Natural killer cell (primary cell): ENCODE results near the gene ZFAND3. TPM values are rescaled to one million over a fixed set of nuclear protein-coding genes. Genes with fewer than 3 reads are reported as not detected.
A peak's percentile ranks its signal among the peaks of the same experiment; 100 is the strongest.

Source experiments
- ATAC-seq, 3 donors: fragments of 150-1000 bp in 2 of 3; fragments of 200-7000 bp in 1 of 3; cut with Tn5 transposase; 1 replicate in 1 of 3; 2 replicates in 2 of 3; pipeline ENCODE4 v1.10.0; 2021; ENCODE audit warnings: mild to moderate bottlenecking in 2 of 3, moderate library complexity in 2 of 3
- DNase-seq, 2 donors: peaks; one replicate each; pipeline versions ENCODE4 v3.0.0 to v3.0.0-alpha.2; 2013 to 2021; ENCODE audit warnings: mixed read lengths in 1 of 2
- H3K27ac ChIP-seq: one replicate; pipeline ENCODE4 v1.5.1; 2013; ENCODE audit warnings: mild to moderate bottlenecking, low read length
- H3K27me3 ChIP-seq: one replicate; pipeline ENCODE4 v1.6.1; 2013; ENCODE audit warnings: low read length; ENCODE audit not compliant: control insufficient read depth, insufficient read depth
- H3K36me3 ChIP-seq: one replicate; pipeline ENCODE4 v1.6.1; 2013; ENCODE audit warnings: low read length; ENCODE audit not compliant: control insufficient read depth, insufficient read depth
- H3K4me1 ChIP-seq: one replicate; pipeline ENCODE4 v1.6.1; 2013; ENCODE audit warnings: low read length; ENCODE audit not compliant: control insufficient read depth, insufficient read depth
- H3K4me3 ChIP-seq: one replicate; pipeline ENCODE4 v1.5.1; 2013; ENCODE audit warnings: low read length
- H3K9me3 ChIP-seq: one replicate; pipeline ENCODE4 v1.6.1; 2013; ENCODE audit warnings: low read length; ENCODE audit not compliant: control insufficient read depth, insufficient read depth
- H3K27ac Mint-ChIP-seq, 2 donors: one replicate each; pipeline ENCODE4 v1.8.0; 2022; ENCODE audit warnings: mild to moderate bottlenecking in 2 of 2, mixed read lengths in 2 of 2, moderate library complexity in 1 of 2
- H3K27me3 Mint-ChIP-seq, 2 donors: one replicate each; pipeline ENCODE4 v1.8.0; 2022; ENCODE audit warnings: low read depth in 2 of 2, mixed read lengths in 2 of 2
- H3K36me3 Mint-ChIP-seq: one replicate; pipeline ENCODE4 v1.8.0; 2022; ENCODE audit warnings: mixed read lengths
- H3K4me1 Mint-ChIP-seq, 2 donors: one replicate each; pipeline ENCODE4 v1.8.0; 2022; ENCODE audit warnings: mixed read lengths in 2 of 2
- H3K4me3 Mint-ChIP-seq: one replicate; pipeline ENCODE4 v1.8.0; 2022; ENCODE audit warnings: mild to moderate bottlenecking, moderate library complexity, mixed read lengths
- H3K9me3 Mint-ChIP-seq, 2 donors: one replicate each; pipeline ENCODE4 v1.8.0; 2022; ENCODE audit warnings: mixed read lengths in 2 of 2
- whole genome bisulfite sequencing: methylation state at CpG from one replicate; pipeline ENCODE4 v1.1.7; 2013; ENCODE audit warnings: missing lambda C conversion rate; ENCODE audit not compliant: insufficient coverage; 5-methylcytosine and 5-hydroxymethylcytosine counted together
- intact Hi-C: fragments of 100-400 bp; cut with micrococcal nuclease; formaldehyde crosslinking; loops from one replicate; pipeline ENCODE4 v1.14.2; 2022
- total RNA-seq, 4 donors: library from RNA; stranded (reverse); fragments of 120-200 nt in 1 of 4; gene quantifications; one replicate each; pipeline versions ENCODE4 v1.2.3 to v1.2.4, GENCODE V29; 2013 to 2022
- TF ChIP-seq, protein P1 (sequence below): fragments of 200-600 bp; IDR thresholded peaks from one replicate; pipeline ENCODE4 v1.8.0; 2022; ENCODE audit warnings: antibody characterized with exemption

The ZFAND3 gene
- total RNA-seq, 3 donors from 2014 or later (not counting 1 experiment from before 2014, with no cell fraction given) = 87.7 to 97.4 (median 90.1) TPM

DNA sequence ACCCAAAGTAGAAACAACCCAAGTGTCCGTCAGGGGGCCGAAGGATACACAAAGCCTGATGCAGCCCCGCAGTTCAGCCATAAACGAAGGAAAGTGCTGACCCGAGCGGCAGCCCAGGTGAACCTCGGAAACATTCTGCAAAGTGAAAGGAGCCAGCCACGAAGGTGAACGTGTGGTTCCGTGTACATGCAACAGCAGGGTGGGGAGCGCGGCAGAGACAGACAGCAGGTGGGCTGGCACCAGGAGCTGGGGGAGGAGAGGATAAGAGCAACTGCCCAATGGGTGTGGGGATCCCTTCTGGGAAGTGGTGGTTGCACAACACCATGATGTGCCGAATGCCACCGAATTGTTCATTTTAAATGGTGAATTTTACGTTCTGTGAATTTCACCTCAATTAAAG, 341.8 kb downstream of the ZFAND3 start:
- H3K27me3 Mint-ChIP-seq = no peaks in the 10 kb centered on the region
- Histone ChIP-seq H3K27me3 (no peaks in the 10 kb centered on the region), H3K4me1 (no peaks in the 10 kb centered on the region), H3K36me3 (no peaks in the 10 kb centered on the region), H3K9me3 (no peaks in the 10 kb centered on the region), H3K27ac (no peak overlapping the region), H3K4me3 (no peak overlapping the region)
- TF ChIP-seq, protein P1, sequence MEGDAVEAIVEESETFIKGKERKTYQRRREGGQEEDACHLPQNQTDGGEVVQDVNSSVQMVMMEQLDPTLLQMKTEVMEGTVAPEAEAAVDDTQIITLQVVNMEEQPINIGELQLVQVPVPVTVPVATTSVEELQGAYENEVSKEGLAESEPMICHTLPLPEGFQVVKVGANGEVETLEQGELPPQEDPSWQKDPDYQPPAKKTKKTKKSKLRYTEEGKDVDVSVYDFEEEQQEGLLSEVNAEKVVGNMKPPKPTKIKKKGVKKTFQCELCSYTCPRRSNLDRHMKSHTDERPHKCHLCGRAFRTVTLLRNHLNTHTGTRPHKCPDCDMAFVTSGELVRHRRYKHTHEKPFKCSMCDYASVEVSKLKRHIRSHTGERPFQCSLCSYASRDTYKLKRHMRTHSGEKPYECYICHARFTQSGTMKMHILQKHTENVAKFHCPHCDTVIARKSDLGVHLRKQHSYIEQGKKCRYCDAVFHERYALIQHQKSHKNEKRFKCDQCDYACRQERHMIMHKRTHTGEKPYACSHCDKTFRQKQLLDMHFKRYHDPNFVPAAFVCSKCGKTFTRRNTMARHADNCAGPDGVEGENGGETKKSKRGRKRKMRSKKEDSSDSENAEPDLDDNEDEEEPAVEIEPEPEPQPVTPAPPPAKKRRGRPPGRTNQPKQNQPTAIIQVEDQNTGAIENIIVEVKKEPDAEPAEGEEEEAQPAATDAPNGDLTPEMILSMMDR = no peak
- H3K4me1 Mint-ChIP-seq = peaks cover 15 to 37% of the 10 kb centered on the region in 2 donors
- WGBS = 97% methylated on average over 15 of the region's 15 CpGs
- no peak overlapping the region for H3K4me3 Mint-ChIP-seq
- no peaks in the 10 kb centered on the region for H3K9me3 Mint-ChIP-seq
- DNase-seq = no peak
- intact Hi-C loops = no loop called here
- H3K27ac Mint-ChIP-seq = peak overlapping the region; percentile 29 to 60
- H3K36me3 Mint-ChIP-seq = no peaks in the 10 kb centered on the region
- ATAC-seq = no peak

DNA sequence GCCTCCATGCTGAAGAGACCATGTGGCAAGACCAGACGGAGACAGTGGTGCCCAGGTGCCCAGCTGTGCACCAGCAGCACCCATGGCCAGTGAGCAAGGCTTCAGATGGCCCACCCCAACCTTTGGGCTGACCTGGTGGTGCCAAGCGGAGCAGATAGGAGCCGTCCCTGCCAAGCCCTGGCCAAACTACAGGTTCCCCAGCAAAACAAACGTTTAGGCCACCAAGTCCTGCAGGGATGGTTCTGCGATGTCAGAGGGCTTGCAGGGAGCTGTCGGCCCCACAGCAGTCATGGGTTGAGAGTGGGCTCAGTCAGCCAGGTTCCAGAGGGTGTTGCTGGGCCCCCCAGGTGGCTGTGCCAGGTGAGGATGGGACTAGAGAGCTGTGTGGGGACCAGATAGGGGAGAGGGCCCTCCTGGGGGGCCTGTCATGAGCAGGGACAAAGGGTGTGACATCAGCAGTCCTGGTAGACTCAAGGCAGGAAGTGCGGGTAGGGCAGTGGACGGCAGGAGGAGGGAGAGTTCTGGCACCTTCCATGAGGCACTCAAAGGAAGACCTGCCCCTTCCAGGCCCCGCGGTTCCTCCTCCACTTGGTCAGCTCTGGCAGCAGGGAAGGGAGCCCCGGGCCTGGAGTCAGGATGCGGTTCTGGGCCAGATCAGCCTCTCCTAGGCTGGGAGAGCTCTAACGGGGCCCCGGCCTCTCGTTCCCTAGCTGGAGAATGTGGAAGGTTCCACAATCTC, 342.4 kb downstream of the ZFAND3 start:
- Histone ChIP-seq H3K27me3 (no peaks in the 10 kb centered on the region), H3K36me3 (no peaks in the 10 kb centered on the region), H3K4me3 (no peak overlapping the region), H3K4me1 (no peaks in the 10 kb centered on the region), H3K9me3 (no peaks in the 10 kb centered on the region), H3K27ac (no peak overlapping the region)
- H3K4me3 Mint-ChIP-seq = no peak overlapping the region
- TF ChIP-seq, protein P1 = no peak
- H3K27ac Mint-ChIP-seq = peak overlapping the region; percentile 29 to 60
- intact Hi-C loops = no loop called here
- H3K36me3 Mint-ChIP-seq = no peaks in the 10 kb centered on the region
- peaks cover 15 to 36% of the 10 kb centered on the region in 2 donors for H3K4me1 Mint-ChIP-seq
- ATAC-seq (no peak), DNase-seq (no peak)
- H3K9me3 Mint-ChIP-seq = no peaks in the 10 kb centered on the region
- H3K27me3 Mint-ChIP-seq = no peaks in the 10 kb centered on the region
- WGBS = 93% methylated on average over 15 of the region's 15 CpGs

DNA sequence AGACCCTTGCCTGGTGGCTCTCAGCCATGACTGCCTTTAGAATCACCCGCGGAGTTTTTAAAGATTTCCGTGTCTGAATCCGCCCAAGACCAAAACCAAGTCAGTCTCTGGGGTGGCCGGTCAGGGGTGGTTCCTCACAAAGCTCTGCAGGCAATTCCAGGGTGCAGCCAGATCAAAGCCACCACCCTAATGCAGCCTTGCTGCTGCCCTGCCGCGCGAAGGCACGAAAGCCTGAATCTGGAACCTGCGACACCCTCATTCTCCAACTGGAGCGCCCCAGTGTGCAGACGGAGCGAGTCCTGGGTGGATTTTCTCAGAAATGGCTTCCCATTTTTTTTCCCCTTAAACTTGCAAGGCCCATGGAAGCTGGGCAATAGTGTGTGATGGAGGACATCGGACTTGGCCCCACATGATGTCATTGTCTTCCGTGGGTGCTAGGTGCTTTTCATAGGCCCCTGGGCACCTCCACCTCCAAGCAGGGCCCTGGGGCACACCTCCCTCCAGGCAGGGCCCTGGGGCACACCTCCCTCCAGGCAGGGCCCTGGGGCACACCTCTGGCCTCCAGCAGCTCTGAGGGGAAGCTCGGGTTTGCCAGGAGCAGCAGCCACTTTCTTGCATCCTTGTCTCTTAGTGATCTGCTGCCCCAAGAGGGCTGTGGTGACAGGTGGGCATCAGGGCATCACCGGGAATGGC, 343.1 kb downstream of the ZFAND3 start:
- WGBS = 96% methylated on average over 17 of the region's 17 CpGs
- H3K27ac Mint-ChIP-seq = no peak overlapping the region
- no peaks in the 10 kb centered on the region for H3K36me3 Mint-ChIP-seq

More for the DNA sequence above, 343.1 kb downstream of the ZFAND3 start:
- Histone ChIP-seq H3K36me3 (no peaks in the 10 kb centered on the region), H3K27ac (no peak overlapping the region), H3K9me3 (no peaks in the 10 kb centered on the region), H3K4me1 (no peaks in the 10 kb centered on the region), H3K27me3 (no peaks in the 10 kb centered on the region), H3K4me3 (no peak overlapping the region)
- Mint-ChIP-seq H3K27me3 (no peaks in the 10 kb centered on the region), H3K4me1 (peaks cover 15 to 31% of the 10 kb centered on the region in 2 donors), H3K9me3 (no peaks in the 10 kb centered on the region), H3K4me3 (no peak overlapping the region)
- DNase-seq = no peak
- ATAC-seq = no peak
- TF ChIP-seq, protein P1 = no peak
- intact Hi-C loops = no loop called here
